Stomach (tissue), 4 donors: ENCODE results near the gene USP12.

ENCODE experiments used
- POLR2A ChIP-seq, 4 donors: fragments of 450-650 bp; IDR thresholded peaks; one replicate each; pipeline ENCODE4 v1.6.1; 2016; ENCODE audit warnings: antibody characterized with exemption in 4 of 4, control low read depth in 2 of 4, mild to moderate bottlenecking in 1 of 4, moderate library complexity in 1 of 4
- TF ChIP-seq, protein P1 (sequence below), 7 experiments: fragments of 450-650 bp in 4 of 7; fragments of 200-600 bp in 3 of 7; sonication (generic) in 3 of 7; IDR thresholded peaks; one replicate each; pipeline ENCODE4 v1.5.1; 2016 to 2019; ENCODE audit warnings: antibody characterized with exemption in 7 of 7, control low read depth in 2 of 7, mild to moderate bottlenecking in 1 of 7

DNA sequence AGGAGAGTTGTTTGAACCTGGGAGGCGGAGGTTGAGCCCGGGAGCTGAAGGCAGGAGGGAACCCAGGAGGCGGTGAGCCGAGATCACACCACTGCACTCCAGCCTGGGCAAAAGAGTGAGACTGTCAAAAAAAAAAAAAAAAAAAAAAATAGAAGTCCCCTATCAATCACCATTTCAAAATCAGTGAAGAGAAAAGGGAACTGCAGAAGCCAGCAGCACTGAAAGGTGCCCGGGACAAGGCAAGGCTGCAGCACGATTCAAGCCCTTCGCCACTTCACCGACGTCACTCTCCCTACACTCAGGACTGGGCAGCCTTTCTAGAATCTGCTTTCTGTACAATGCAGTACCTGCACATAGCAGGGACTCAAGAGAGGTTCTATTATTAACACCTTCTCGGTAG is 21.9 kb upstream of the USP12 start:
- TF ChIP-seq, protein P1, sequence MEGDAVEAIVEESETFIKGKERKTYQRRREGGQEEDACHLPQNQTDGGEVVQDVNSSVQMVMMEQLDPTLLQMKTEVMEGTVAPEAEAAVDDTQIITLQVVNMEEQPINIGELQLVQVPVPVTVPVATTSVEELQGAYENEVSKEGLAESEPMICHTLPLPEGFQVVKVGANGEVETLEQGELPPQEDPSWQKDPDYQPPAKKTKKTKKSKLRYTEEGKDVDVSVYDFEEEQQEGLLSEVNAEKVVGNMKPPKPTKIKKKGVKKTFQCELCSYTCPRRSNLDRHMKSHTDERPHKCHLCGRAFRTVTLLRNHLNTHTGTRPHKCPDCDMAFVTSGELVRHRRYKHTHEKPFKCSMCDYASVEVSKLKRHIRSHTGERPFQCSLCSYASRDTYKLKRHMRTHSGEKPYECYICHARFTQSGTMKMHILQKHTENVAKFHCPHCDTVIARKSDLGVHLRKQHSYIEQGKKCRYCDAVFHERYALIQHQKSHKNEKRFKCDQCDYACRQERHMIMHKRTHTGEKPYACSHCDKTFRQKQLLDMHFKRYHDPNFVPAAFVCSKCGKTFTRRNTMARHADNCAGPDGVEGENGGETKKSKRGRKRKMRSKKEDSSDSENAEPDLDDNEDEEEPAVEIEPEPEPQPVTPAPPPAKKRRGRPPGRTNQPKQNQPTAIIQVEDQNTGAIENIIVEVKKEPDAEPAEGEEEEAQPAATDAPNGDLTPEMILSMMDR (IDR thresholded peaks at IDR 0.05), result no peak
- TF ChIP-seq POLR2A (IDR thresholded peaks at IDR 0.05), result no peak
